Measurements from ENCODE around the gene CLC. TPM values are rescaled to one million over a fixed set of nuclear protein-coding genes. Genes with fewer than 3 reads are reported as not detected.

Gene CLC
- total RNA-seq, 2 experiments from 2014 or later = not detected

DNA sequence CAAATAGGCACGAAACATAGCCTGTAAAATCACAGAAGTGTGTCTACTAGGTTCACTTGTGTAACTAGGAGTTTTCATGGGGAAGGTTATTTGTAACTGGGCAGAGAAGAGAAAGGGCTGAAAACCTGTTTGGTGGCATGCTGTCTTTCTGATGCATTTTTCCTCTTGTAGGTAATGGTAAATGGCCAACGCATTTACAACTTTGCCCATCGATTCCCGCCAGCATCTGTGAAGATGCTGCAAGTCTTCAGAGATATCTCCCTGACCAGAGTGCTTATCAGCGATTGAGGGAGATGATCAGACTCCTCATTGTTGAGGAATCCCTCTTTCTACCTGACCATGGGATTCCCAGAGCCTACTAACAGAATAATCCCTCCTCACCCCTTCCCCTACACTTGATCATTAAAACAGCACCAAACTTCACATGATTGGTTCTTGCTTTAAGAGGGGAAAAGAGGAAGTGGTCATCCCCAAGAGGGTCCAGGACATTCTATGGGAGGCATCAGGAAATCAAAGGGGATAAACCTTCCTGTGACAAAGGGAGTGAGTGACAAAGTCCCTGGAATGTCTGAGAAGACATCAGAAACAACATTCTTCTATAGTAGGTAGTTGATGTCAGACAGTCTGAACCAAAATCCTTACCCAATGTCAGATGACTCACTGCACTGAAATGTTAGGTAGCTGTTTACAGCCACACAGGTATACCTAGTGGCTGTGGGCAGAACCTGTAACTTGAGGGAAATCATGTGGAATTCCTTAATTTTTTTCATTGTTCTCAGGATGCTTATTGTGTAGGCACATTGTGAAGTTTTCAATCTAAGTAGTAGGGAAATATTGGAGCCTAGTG, 28.6 kb downstream of the CLC start:
- Histone ChIP-seq H4K20me1 (ENCODE audit: insufficient read depth, low read length) (no peaks in the 10 kb centered on the region), H3K4me1 (ENCODE audit: insufficient read depth, low read length, poor library complexity, severe bottlenecking) (peaks cover 10% of the 10 kb centered on the region), H3K4me3 (ENCODE audit: low read depth, low read length, poor library complexity, severe bottlenecking) (no peak overlapping the region), H3K4me2 (ENCODE audit: low read length) (no peak overlapping the region), H3K36me3 (ENCODE audit: insufficient read depth, low read length) (no peaks in the 10 kb centered on the region), H2AFZ (ENCODE audit: low read length) (no peak overlapping the region), H3K9me2 (ENCODE audit: insufficient read depth, low read length) (no peaks in the 10 kb centered on the region), H3K79me2 (ENCODE audit: insufficient read depth, low read depth, low read length) (no peaks in the 10 kb centered on the region), H3K27ac (ENCODE audit: low read depth, low read length, poor library complexity, severe bottlenecking) (no peak overlapping the region), H3K9me3 (ENCODE audit: low read length) (no peaks in the 10 kb centered on the region)
- POLR2A ChIA-PET = no interaction called here
- DNase-seq (ENCODE audit: low spot score) = no peak
- intact Hi-C loops (cut with micrococcal nuclease; ENCODE audit: unreplicated experiment) = no loop called here
- no TSS peak for BruUV-seq (replicated peaks)
- CTCF ChIA-PET (ENCODE audit: unreplicated experiment) = no interaction called here
- TF ChIP-seq CTCF (conservative IDR thresholded peaks at IDR 0.05; ENCODE audit: low read length) = no peak
- TF ChIP-seq EZH2phosphoT487 (IDR thresholded peaks at IDR 0.05; ENCODE audit: borderline replicate concordance, low read depth, low read length) = no peak

DNA sequence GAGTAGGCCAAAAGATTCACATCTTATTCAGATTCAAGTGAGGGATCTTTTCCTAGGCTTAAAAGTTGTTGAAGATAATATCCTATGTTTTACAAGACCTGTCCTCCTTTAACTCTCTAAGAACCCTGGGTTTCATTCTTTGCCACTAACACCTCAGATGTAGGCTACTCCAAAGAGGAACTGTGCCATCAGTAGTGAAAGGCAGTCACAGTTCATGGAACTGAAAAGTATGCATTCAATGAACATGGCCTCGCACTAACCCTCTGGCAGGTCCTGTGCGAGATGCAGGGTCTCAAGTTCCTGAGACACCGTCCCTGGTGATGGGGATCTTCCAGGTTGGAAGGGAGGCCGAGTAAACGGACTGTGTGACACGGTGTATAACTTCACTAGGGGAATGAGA, 29.2 kb downstream of the CLC start:
- Histone ChIP-seq H3K27ac (ENCODE audit: low read depth, low read length, poor library complexity, severe bottlenecking) (no peak overlapping the region), H3K79me2 (ENCODE audit: insufficient read depth, low read depth, low read length) (no peaks in the 10 kb centered on the region), H3K4me2 (ENCODE audit: low read length) (no peak overlapping the region), H3K4me3 (ENCODE audit: low read depth, low read length, poor library complexity, severe bottlenecking) (no peak overlapping the region), H3K9me2 (ENCODE audit: insufficient read depth, low read length) (no peaks in the 10 kb centered on the region), H3K36me3 (ENCODE audit: insufficient read depth, low read length) (no peaks in the 10 kb centered on the region), H3K4me1 (ENCODE audit: insufficient read depth, low read length, poor library complexity, severe bottlenecking) (peaks cover 15% of the 10 kb centered on the region), H2AFZ (ENCODE audit: low read length) (no peak overlapping the region), H3K9me3 (ENCODE audit: low read length) (no peaks in the 10 kb centered on the region), H4K20me1 (ENCODE audit: insufficient read depth, low read length) (no peaks in the 10 kb centered on the region)
- no peak for TF ChIP-seq EZH2phosphoT487 (IDR thresholded peaks at IDR 0.05; ENCODE audit: borderline replicate concordance, low read depth, low read length)
- no peak for TF ChIP-seq CTCF (conservative IDR thresholded peaks at IDR 0.05; ENCODE audit: low read length)
- DNase-seq (ENCODE audit: low spot score) = no peak
- BruUV-seq (replicated peaks) = no TSS peak
- ChIA-PET POLR2A (no interaction called here), CTCF (ENCODE audit: unreplicated experiment) (no interaction called here)
- intact Hi-C loops (cut with micrococcal nuclease; ENCODE audit: unreplicated experiment) = no loop called here

GRCh38 chr19:39705578-39706188, 32.1 kb downstream of the CLC start:
- Histone ChIP-seq H3K36me3 (ENCODE audit: insufficient read depth, low read length) (no peaks in the 10 kb centered on the region), H3K4me1 (ENCODE audit: insufficient read depth, low read length, poor library complexity, severe bottlenecking) (peaks cover 38% of the 10 kb centered on the region), H3K4me2 (ENCODE audit: low read length) (no peak overlapping the region), H3K4me3 (ENCODE audit: low read depth, low read length, poor library complexity, severe bottlenecking) (no peak overlapping the region), H3K9me2 (ENCODE audit: insufficient read depth, low read length) (no peaks in the 10 kb centered on the region), H3K9me3 (ENCODE audit: low read length) (no peaks in the 10 kb centered on the region), H3K79me2 (ENCODE audit: insufficient read depth, low read depth, low read length) (no peaks in the 10 kb centered on the region), H2AFZ (ENCODE audit: low read length) (no peak overlapping the region), H3K27ac (ENCODE audit: low read depth, low read length, poor library complexity, severe bottlenecking) (no peak overlapping the region), H4K20me1 (ENCODE audit: insufficient read depth, low read length) (no peaks in the 10 kb centered on the region)
- CTCF ChIA-PET (ENCODE audit: unreplicated experiment) = no interaction called here
- DNase-seq (ENCODE audit: low spot score) = no peak
- no TSS peak for BruUV-seq (replicated peaks)
- intact Hi-C loops (cut with micrococcal nuclease; ENCODE audit: unreplicated experiment) = no loop called here
- no peak for TF ChIP-seq CTCF (conservative IDR thresholded peaks at IDR 0.05; ENCODE audit: low read length)
- no peak for TF ChIP-seq EZH2phosphoT487 (IDR thresholded peaks at IDR 0.05; ENCODE audit: borderline replicate concordance, low read depth, low read length)
- POLR2A ChIA-PET = no interaction called here

Data from OCI-LY7 (cell line).